H1 (cell line): ENCODE data around the gene KRTAP10-4. TPM values are rescaled to one million over a fixed set of nuclear protein-coding genes. Genes with fewer than 3 reads are reported as not detected.

Source experiments
- CEBPB ChIP-seq: IDR thresholded peaks from 2 replicates; pipeline ENCODE4 v1.6.1; 2012; ENCODE audit warnings: low read depth, low read length
- POLR2A ChIP-seq, 2 experiments: IDR thresholded peaks; 1 replicate in 1 of 2; 2 replicates in 1 of 2; pipeline ENCODE4 v1.6.1; 2011; ENCODE audit warnings: low read depth in 2 of 2, low read length in 2 of 2, mild to moderate bottlenecking in 2 of 2; ENCODE audit errors: control extremely low read depth in 1 of 2
- SIN3A ChIP-seq, 2 experiments: IDR thresholded peaks in 1 of 2; conservative IDR thresholded peaks in 1 of 2; 2 replicates each; pipeline ENCODE4 v1.6.1; 2011 to 2012; ENCODE audit warnings: low read length in 2 of 2, improper control_type of control experiment in 1 of 2, low read depth in 1 of 2, mild to moderate bottlenecking in 1 of 2
- SRF ChIP-seq: IDR thresholded peaks from 2 replicates; pipeline ENCODE4 v1.6.1; 2011; ENCODE audit warnings: mild to moderate bottlenecking, low read depth, low read length, moderate library complexity
- TEAD4 ChIP-seq: IDR thresholded peaks from 2 replicates; pipeline ENCODE4 v1.6.1; 2012; ENCODE audit warnings: low read depth, low read length, inconsistent platforms, mixed read lengths
- polyA plus RNA-seq, 7 experiments: library from polyadenylated mRNA; depleted of rRNA in 3 of 7; stranded (reverse) in 5 of 7; unstranded in 2 of 7; fragments of >200 nt in 5 of 7; fragments of 200-250 nt in 2 of 7; gene quantifications; 1 replicate in 5 of 7; 2 replicates in 1 of 7; 4 replicates in 1 of 7; pipeline versions ENCODE4 v1.2.1 to v1.2.3, GENCODE V29; 2011 to 2013; ENCODE audit warnings: missing spikeins in 2 of 7, mixed read lengths in 2 of 7
- total RNA-seq: library from RNA; stranded (reverse); fragmentation: NEBNext Ultra II Directional; extraction: Animal tissue kit (Norgen Biotek cat#: 25700); gene quantifications from 2 replicates; pipeline ENCODE4 v1.2.1, GENCODE V29; 2021
- TF ChIP-seq, protein P1 (sequence below): IDR thresholded peaks from 2 replicates; pipeline ENCODE4 v1.6.1; 2012; ENCODE audit warnings: inconsistent platforms

Gene KRTAP10-4
- total and polyA plus RNA-seq, 2 of the 8 experiments (the other 6 are each of a cell fraction or from before 2014, with no cell fraction given): not detected

- TF ChIP-seq TEAD4 (no peak), SRF (no peak), SIN3A (conservative IDR thresholded peaks at IDR 0.05 in 1 of 2, IDR thresholded peaks at IDR 0.05 in 1 of 2; ENCODE audit: low read depth in 1 of 2, low read length in 2 of 2) (no peak), POLR2A (IDR thresholded peaks at IDR 0.05; ENCODE audit: control extremely low read depth in 1 of 2, low read depth in 2 of 2, low read length in 2 of 2) (no peak), CEBPB (no peak)
- TF ChIP-seq, protein P1, sequence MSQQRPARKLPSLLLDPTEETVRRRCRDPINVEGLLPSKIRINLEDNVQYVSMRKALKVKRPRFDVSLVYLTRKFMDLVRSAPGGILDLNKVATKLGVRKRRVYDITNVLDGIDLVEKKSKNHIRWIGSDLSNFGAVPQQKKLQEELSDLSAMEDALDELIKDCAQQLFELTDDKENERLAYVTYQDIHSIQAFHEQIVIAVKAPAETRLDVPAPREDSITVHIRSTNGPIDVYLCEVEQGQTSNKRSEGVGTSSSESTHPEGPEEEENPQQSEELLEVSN: no peak
Measured at GRCh38 chr21:44551340-44551961, 22.1 kb upstream of the KRTAP10-4 start, which contains the start of gene KRTAP10-2 (continued).
